MM.1S (cell line): ENCODE data around the gene PLAAT4.

Source experiments
- CTCF ChIP-seq: fragments of 300-600 bp; sonication (generic); IDR thresholded peaks from 2 replicates; pipeline ENCODE4 v1.5.1; 2016; ENCODE audit warnings: antibody characterized with exemption, low read length, mixed read lengths
- EZH2 ChIP-seq: fragments of 300-600 bp; sonication (generic); optimal IDR thresholded peaks from 2 replicates; pipeline ENCODE3; 2017; ENCODE audit warnings: low read depth, mild to moderate bottlenecking, antibody characterized with exemption, low read length, mixed read lengths
- EZH2phosphoT487 ChIP-seq: fragments of 300-600 bp; sonication (generic); IDR thresholded peaks from 2 replicates; pipeline ENCODE4 v1.6.1; 2018; ENCODE audit warnings: antibody characterized with exemption, low read length

GRCh38 chr11:63590024-63590788 is 53.6 kb downstream of the PLAAT4 start:
- no peak for TF ChIP-seq CTCF
- no peak for TF ChIP-seq EZH2
- no peak for TF ChIP-seq EZH2phosphoT487
